ENCODE measurements around the gene CNKSR3.

CNKSR3 gene

DNA sequence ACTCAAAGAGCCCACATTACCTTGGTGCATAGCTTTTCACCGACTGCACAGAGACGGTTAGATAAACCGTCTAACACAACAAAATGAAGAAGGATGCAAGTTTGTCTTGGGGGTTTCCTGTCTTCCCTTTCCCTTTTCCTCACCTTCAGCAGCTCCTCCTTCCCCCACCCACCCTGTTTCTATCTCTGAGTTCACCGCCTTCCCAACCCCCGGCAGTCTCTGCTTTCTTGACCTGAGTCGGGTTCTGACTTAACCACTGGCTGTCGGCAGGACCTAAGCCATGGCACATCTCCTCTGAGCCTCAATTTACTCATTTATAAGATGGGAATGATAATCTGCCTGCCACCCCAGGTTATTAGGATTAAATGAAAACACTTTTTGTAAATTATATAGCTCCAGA, 25.8 kb upstream of the CNKSR3 start:
- Histone ChIP-seq H3K36me3 (ENCODE audit: insufficient read depth, low read length) (no peaks in the 10 kb centered on the region), H3K4me3 (ENCODE audit: low read depth in 1 of 2, low read length in 2 of 2) (no peak overlapping the region), H3K9me3 (ENCODE audit: insufficient read depth, low read length, severe bottlenecking) (no peaks in the 10 kb centered on the region), H3K4me1 (ENCODE audit: insufficient read depth, low read length) (no peaks in the 10 kb centered on the region), H2AFZ (ENCODE audit: low read depth, low read length) (no peak overlapping the region), H3K4me2 (ENCODE audit: insufficient read depth, low read length) (no peak overlapping the region), H3K9ac (ENCODE audit: low read depth, low read length) (no peak overlapping the region), H3K79me2 (ENCODE audit: insufficient read depth, low read length) (no peaks in the 10 kb centered on the region), H3K27me3 (ENCODE audit: insufficient read depth, low read length, poor library complexity) (no peaks in the 10 kb centered on the region), H3K27ac (ENCODE audit: low read length) (no peak overlapping the region), H4K20me1 (ENCODE audit: insufficient read depth, low read length) (no peaks in the 10 kb centered on the region)
- TF ChIP-seq, protein P1, sequence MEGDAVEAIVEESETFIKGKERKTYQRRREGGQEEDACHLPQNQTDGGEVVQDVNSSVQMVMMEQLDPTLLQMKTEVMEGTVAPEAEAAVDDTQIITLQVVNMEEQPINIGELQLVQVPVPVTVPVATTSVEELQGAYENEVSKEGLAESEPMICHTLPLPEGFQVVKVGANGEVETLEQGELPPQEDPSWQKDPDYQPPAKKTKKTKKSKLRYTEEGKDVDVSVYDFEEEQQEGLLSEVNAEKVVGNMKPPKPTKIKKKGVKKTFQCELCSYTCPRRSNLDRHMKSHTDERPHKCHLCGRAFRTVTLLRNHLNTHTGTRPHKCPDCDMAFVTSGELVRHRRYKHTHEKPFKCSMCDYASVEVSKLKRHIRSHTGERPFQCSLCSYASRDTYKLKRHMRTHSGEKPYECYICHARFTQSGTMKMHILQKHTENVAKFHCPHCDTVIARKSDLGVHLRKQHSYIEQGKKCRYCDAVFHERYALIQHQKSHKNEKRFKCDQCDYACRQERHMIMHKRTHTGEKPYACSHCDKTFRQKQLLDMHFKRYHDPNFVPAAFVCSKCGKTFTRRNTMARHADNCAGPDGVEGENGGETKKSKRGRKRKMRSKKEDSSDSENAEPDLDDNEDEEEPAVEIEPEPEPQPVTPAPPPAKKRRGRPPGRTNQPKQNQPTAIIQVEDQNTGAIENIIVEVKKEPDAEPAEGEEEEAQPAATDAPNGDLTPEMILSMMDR (IDR thresholded peaks at IDR 0.05; ENCODE audit: borderline replicate concordance, extremely low read depth, low read length, poor library complexity, severe bottlenecking) = no peak
- no peak for TF ChIP-seq EZH2 (IDR thresholded peaks at IDR 0.05; ENCODE audit: borderline replicate concordance, low read depth, low read length, severe bottlenecking)
- ATAC-seq (ENCODE audit: insufficient read depth, low read depth) (no peak), DNase-seq (no peak)

- Histone ChIP-seq H2AFZ (ENCODE audit: low read depth, low read length) (no peak overlapping the region), H3K27me3 (ENCODE audit: insufficient read depth, low read length, poor library complexity) (no peaks in the 10 kb centered on the region), H3K4me2 (ENCODE audit: insufficient read depth, low read length) (no peak overlapping the region), H3K27ac (ENCODE audit: low read length) (no peak overlapping the region), H4K20me1 (ENCODE audit: insufficient read depth, low read length) (no peaks in the 10 kb centered on the region), H3K9ac (ENCODE audit: low read depth, low read length) (no peak overlapping the region), H3K79me2 (ENCODE audit: insufficient read depth, low read length) (no peaks in the 10 kb centered on the region), H3K4me1 (ENCODE audit: insufficient read depth, low read length) (no peaks in the 10 kb centered on the region), H3K9me3 (ENCODE audit: insufficient read depth, low read length, severe bottlenecking) (no peaks in the 10 kb centered on the region), H3K4me3 (ENCODE audit: low read depth in 1 of 2, low read length in 2 of 2) (no peak overlapping the region), H3K36me3 (ENCODE audit: insufficient read depth, low read length) (no peaks in the 10 kb centered on the region)
- no peak for ATAC-seq (ENCODE audit: insufficient read depth, low read depth)
- TF ChIP-seq, protein P1 (IDR thresholded peaks at IDR 0.05; ENCODE audit: borderline replicate concordance, extremely low read depth, low read length, poor library complexity, severe bottlenecking) = no peak
- no peak for TF ChIP-seq EZH2 (IDR thresholded peaks at IDR 0.05; ENCODE audit: borderline replicate concordance, low read depth, low read length, severe bottlenecking)
- DNase-seq = no peak
Measured at GRCh38 chr6:154535851-154536250, 25.4 kb upstream of the CNKSR3 start.

DNA sequence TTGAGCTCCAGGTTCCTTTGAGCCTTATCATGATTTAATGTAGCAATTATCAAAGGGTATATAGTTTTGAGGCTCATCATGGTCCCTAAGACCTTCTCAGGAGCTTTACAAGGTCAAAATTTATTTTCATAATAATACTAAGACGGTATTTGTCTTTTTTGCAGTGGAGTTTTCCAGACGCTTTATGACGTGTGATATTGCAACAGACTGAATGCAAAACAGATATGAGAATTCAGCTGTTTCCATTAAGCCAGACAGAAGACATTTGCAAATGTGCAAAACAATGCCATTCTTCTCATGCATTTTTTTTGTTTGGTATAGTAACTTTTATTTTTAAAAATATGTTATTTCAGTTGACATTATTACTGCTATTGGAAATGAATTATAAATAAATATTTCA, 24.7 kb upstream of the CNKSR3 start:
- Histone ChIP-seq H2AFZ (ENCODE audit: low read depth, low read length) (no peak overlapping the region), H3K4me1 (ENCODE audit: insufficient read depth, low read length) (no peaks in the 10 kb centered on the region), H3K9me3 (ENCODE audit: insufficient read depth, low read length, severe bottlenecking) (no peaks in the 10 kb centered on the region), H3K4me3 (ENCODE audit: low read depth in 1 of 2, low read length in 2 of 2) (no peak overlapping the region), H3K9ac (ENCODE audit: low read depth, low read length) (no peak overlapping the region), H3K27ac (ENCODE audit: low read length) (no peak overlapping the region), H3K27me3 (ENCODE audit: insufficient read depth, low read length, poor library complexity) (no peaks in the 10 kb centered on the region), H4K20me1 (ENCODE audit: insufficient read depth, low read length) (no peaks in the 10 kb centered on the region), H3K79me2 (ENCODE audit: insufficient read depth, low read length) (no peaks in the 10 kb centered on the region), H3K36me3 (ENCODE audit: insufficient read depth, low read length) (no peaks in the 10 kb centered on the region), H3K4me2 (ENCODE audit: insufficient read depth, low read length) (no peak overlapping the region)
- DNase-seq = no peak
- ATAC-seq (ENCODE audit: insufficient read depth, low read depth) = no peak
- TF ChIP-seq EZH2 (IDR thresholded peaks at IDR 0.05; ENCODE audit: borderline replicate concordance, low read depth, low read length, severe bottlenecking) = no peak
- TF ChIP-seq, protein P1 (IDR thresholded peaks at IDR 0.05; ENCODE audit: borderline replicate concordance, extremely low read depth, low read length, poor library complexity, severe bottlenecking) = no peak

DNA sequence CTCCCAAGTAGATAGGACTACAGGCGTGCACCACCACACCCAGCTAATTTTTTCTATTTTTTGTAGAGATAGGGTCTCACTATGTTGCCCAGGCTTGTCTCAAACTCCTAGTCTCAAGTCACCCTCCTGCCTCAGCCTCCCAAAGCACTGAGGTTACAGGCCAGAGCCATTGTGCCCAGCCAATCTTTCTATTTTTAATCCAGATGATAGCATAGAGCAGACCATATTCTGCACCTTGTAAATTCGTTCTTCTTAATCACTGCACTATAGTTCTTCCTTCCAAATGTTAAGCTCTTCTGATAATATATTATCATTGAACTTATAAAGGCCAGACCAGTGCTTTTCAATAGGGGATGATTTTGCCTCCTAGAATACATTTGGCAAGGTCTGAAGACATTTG, 24.0 kb upstream of the CNKSR3 start:
- Histone ChIP-seq H3K9me3 (ENCODE audit: insufficient read depth, low read length, severe bottlenecking) (no peaks in the 10 kb centered on the region), H3K4me3 (ENCODE audit: low read depth in 1 of 2, low read length in 2 of 2) (no peak overlapping the region), H3K4me2 (ENCODE audit: insufficient read depth, low read length) (no peak overlapping the region), H3K27ac (ENCODE audit: low read length) (no peak overlapping the region), H3K79me2 (ENCODE audit: insufficient read depth, low read length) (no peaks in the 10 kb centered on the region), H2AFZ (ENCODE audit: low read depth, low read length) (no peak overlapping the region), H3K4me1 (ENCODE audit: insufficient read depth, low read length) (no peaks in the 10 kb centered on the region), H4K20me1 (ENCODE audit: insufficient read depth, low read length) (no peaks in the 10 kb centered on the region), H3K27me3 (ENCODE audit: insufficient read depth, low read length, poor library complexity) (no peaks in the 10 kb centered on the region), H3K36me3 (ENCODE audit: insufficient read depth, low read length) (no peaks in the 10 kb centered on the region), H3K9ac (ENCODE audit: low read depth, low read length) (no peak overlapping the region)
- TF ChIP-seq, protein P1 (IDR thresholded peaks at IDR 0.05; ENCODE audit: borderline replicate concordance, extremely low read depth, low read length, poor library complexity, severe bottlenecking) = no peak
- TF ChIP-seq EZH2 (IDR thresholded peaks at IDR 0.05; ENCODE audit: borderline replicate concordance, low read depth, low read length, severe bottlenecking) = no peak
- DNase-seq = no peak
- no peak for ATAC-seq (ENCODE audit: insufficient read depth, low read depth)

Data from DND-41 (cell line).